IPS-18a (cell line): ENCODE measurements around the gene CD19.

Experiments
- H3K27ac ChIP-seq: one replicate; pipeline ENCODE4 v1.5.1; 2013; ENCODE audit warnings: low read length
- H3K27me3 ChIP-seq: one replicate; pipeline ENCODE4 v1.6.1; 2013; ENCODE audit warnings: mild to moderate bottlenecking, low read length; ENCODE audit not compliant: control insufficient read depth, insufficient read depth
- H3K36me3 ChIP-seq: one replicate; pipeline ENCODE4 v1.6.1; 2013; ENCODE audit warnings: low read depth, low read length; ENCODE audit not compliant: control insufficient read depth
- H3K4me1 ChIP-seq: one replicate; pipeline ENCODE4 v1.6.1; 2013; ENCODE audit warnings: low read depth, low read length; ENCODE audit not compliant: control insufficient read depth
- H3K4me3 ChIP-seq: one replicate; pipeline ENCODE4 v1.5.1; 2013; ENCODE audit warnings: low read length
- H3K9ac ChIP-seq: one replicate; pipeline ENCODE4 v1.6.1; 2013; ENCODE audit warnings: mild to moderate bottlenecking, low read length, moderate library complexity
- H3K9me3 ChIP-seq: one replicate; pipeline ENCODE4 v1.6.1; 2013; ENCODE audit warnings: low read depth, low read length; ENCODE audit not compliant: control insufficient read depth

The CD19 gene

GRCh38 chr16:28898942-28899341 lies 32.8 kb upstream of the CD19 start:
- Histone ChIP-seq H3K9me3 (no peaks in the 10 kb centered on the region), H3K4me1 (no peaks in the 10 kb centered on the region), H3K4me3 (no peak overlapping the region), H3K27me3 (no peaks in the 10 kb centered on the region), H3K27ac (no peak overlapping the region), H3K9ac (no peak overlapping the region), H3K36me3 (no peaks in the 10 kb centered on the region)

- H3K9me3 ChIP-seq, result no peaks in the 10 kb centered on the region
- no peak overlapping the region for H3K9ac ChIP-seq
- no peak overlapping the region for H3K27ac ChIP-seq
- no peaks in the 10 kb centered on the region for H3K27me3 ChIP-seq
- H3K4me3 ChIP-seq, result no peak overlapping the region
- H3K4me1 ChIP-seq, result no peaks in the 10 kb centered on the region
- H3K36me3 ChIP-seq, result peaks cover 4% of the 10 kb centered on the region
Measured at GRCh38 chr16:28899882-28900590, 31.7 kb upstream of the CD19 start.

GRCh38 chr16:28900601-28901000 lies 31.2 kb upstream of the CD19 start:
- Histone ChIP-seq H3K4me1 (no peaks in the 10 kb centered on the region), H3K9me3 (no peaks in the 10 kb centered on the region), H3K27me3 (no peaks in the 10 kb centered on the region), H3K4me3 (no peak overlapping the region), H3K9ac (no peak overlapping the region), H3K36me3 (peaks cover 5% of the 10 kb centered on the region), H3K27ac (no peak overlapping the region)

GRCh38 chr16:28901862-28902261 lies 29.9 kb upstream of the CD19 start:
- H3K27me3 ChIP-seq, result no peaks in the 10 kb centered on the region
- no peak overlapping the region for H3K4me3 ChIP-seq
- no peaks in the 10 kb centered on the region for H3K9me3 ChIP-seq
- no peak overlapping the region for H3K27ac ChIP-seq
- peaks cover 5% of the 10 kb centered on the region for H3K36me3 ChIP-seq
- H3K4me1 ChIP-seq, result no peaks in the 10 kb centered on the region
- H3K9ac ChIP-seq, result no peak overlapping the region

- Histone ChIP-seq H3K4me3 (no peak overlapping the region), H3K4me1 (no peaks in the 10 kb centered on the region), H3K9me3 (no peaks in the 10 kb centered on the region), H3K9ac (no peak overlapping the region), H3K36me3 (peaks cover 5% of the 10 kb centered on the region), H3K27ac (no peak overlapping the region), H3K27me3 (no peaks in the 10 kb centered on the region)
Measured at GRCh38 chr16:28902909-28903308, 28.9 kb upstream of the CD19 start.

- no peak overlapping the region for H3K9ac ChIP-seq
- H3K4me3 ChIP-seq, result no peak overlapping the region
- no peaks in the 10 kb centered on the region for H3K9me3 ChIP-seq
- no peak overlapping the region for H3K27ac ChIP-seq
- no peaks in the 10 kb centered on the region for H3K27me3 ChIP-seq
- H3K4me1 ChIP-seq, result no peaks in the 10 kb centered on the region
- peaks cover 7% of the 10 kb centered on the region for H3K36me3 ChIP-seq
Measured at GRCh38 chr16:28903344-28904042, 28.3 kb upstream of the CD19 start.

- H3K4me1 ChIP-seq, result no peaks in the 10 kb centered on the region
- H3K27ac ChIP-seq, result no peak overlapping the region
Measured at GRCh38 chr16:28904363-28904762, 27.4 kb upstream of the CD19 start.

GRCh38 chr16:28904828-28905227 lies 26.9 kb upstream of the CD19 start:
- Histone ChIP-seq H3K4me1 (no peaks in the 10 kb centered on the region), H3K4me3 (no peak overlapping the region), H3K27me3 (no peaks in the 10 kb centered on the region), H3K27ac (no peak overlapping the region), H3K9ac (no peak overlapping the region), H3K9me3 (no peaks in the 10 kb centered on the region), H3K36me3 (peaks cover 7% of the 10 kb centered on the region)

More at GRCh38 chr16:28904363-28904762, 27.4 kb upstream of the CD19 start:
- H3K9ac ChIP-seq, result no peak overlapping the region
- no peak overlapping the region for H3K4me3 ChIP-seq
- no peaks in the 10 kb centered on the region for H3K27me3 ChIP-seq
- H3K9me3 ChIP-seq, result no peaks in the 10 kb centered on the region
- peaks cover 7% of the 10 kb centered on the region for H3K36me3 ChIP-seq

- no peaks in the 10 kb centered on the region for H3K9me3 ChIP-seq
- H3K27ac ChIP-seq, result no peak overlapping the region
- no peaks in the 10 kb centered on the region for H3K27me3 ChIP-seq
- no peak overlapping the region for H3K4me3 ChIP-seq
- no peak overlapping the region for H3K9ac ChIP-seq
- H3K36me3 ChIP-seq, result peaks cover 7% of the 10 kb centered on the region
- H3K4me1 ChIP-seq, result no peaks in the 10 kb centered on the region
Measured at GRCh38 chr16:28905229-28905754, 26.5 kb upstream of the CD19 start.

GRCh38 chr16:28905800-28906372 lies 25.9 kb upstream of the CD19 start:
- H3K4me3 ChIP-seq, result no peak overlapping the region
- H3K27me3 ChIP-seq, result no peaks in the 10 kb centered on the region
- no peaks in the 10 kb centered on the region for H3K4me1 ChIP-seq
- peaks cover 7% of the 10 kb centered on the region for H3K36me3 ChIP-seq
- no peaks in the 10 kb centered on the region for H3K9me3 ChIP-seq
- H3K27ac ChIP-seq, result no peak overlapping the region
- H3K9ac ChIP-seq, result no peak overlapping the region

- no peaks in the 10 kb centered on the region for H3K4me1 ChIP-seq
Measured at GRCh38 chr16:28910086-28911031, 21.4 kb upstream of the CD19 start.

More at GRCh38 chr16:28910086-28911031, 21.4 kb upstream of the CD19 start:
- Histone ChIP-seq H3K27me3 (no peaks in the 10 kb centered on the region), H3K9me3 (no peaks in the 10 kb centered on the region), H3K4me3 (no peak overlapping the region), H3K9ac (no peak overlapping the region), H3K27ac (no peak overlapping the region), H3K36me3 (peaks cover 3% of the 10 kb centered on the region)
